Measurements from ENCODE around the gene DAO. TPM values are rescaled to one million over a fixed set of nuclear protein-coding genes. Genes with fewer than 3 reads are reported as not detected.
"Not testable (repeated sequence)": the region's sequence is repeated elsewhere in the genome, so short reads cannot be mapped to it uniquely, and the experiment has no call there.

Gene DAO
- total and polyA plus RNA-seq, 3 donors from 2014 or later = 0.46 to 0.81 (median 0.79) TPM

DNA sequence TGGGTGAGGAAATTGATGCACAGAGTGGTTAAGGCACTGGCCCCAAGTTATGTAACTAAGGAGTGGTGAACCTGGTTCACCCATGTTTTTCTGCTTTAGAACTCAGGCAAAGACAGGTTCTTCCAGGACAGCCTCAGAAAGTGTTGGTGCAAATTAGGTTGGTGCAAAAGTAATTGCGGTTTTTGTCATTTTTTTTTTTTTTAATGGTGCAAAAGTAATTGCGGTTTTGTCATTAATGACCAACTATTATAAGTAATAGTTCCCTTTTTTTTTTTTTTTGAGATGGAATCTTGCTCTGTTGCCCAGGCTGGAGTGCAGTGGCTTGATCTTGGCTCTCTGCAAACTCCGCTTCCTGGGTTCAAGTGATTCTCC, 17.3 kb upstream of the DAO start:
- TF ChIP-seq POLR2A (IDR thresholded peaks at IDR 0.05) = no peak
- no peak overlapping the region for H3K4me3 ChIP-seq
- peaks cover 8% of the 10 kb centered on the region for H3K4me1 ChIP-seq
- 87 to 90% methylated on average over 3 of the region's 3 CpGs for WGBS, 2 donors
- H3K36me3 ChIP-seq (ENCODE audit: low read depth, missing control alignments) = no peaks in the 10 kb centered on the region
- H3K27ac ChIP-seq = no peak overlapping the region
- H3K27me3 ChIP-seq = no peaks in the 10 kb centered on the region
- DNase-seq = no peak
- H3K9me3 ChIP-seq = no peaks in the 10 kb centered on the region
- intact Hi-C loops (cut with DNase I; ENCODE audit: low total_unique reads) = no loop called here

- 96 to 98% methylated on average over 4 of the region's 4 CpGs for WGBS, 2 donors
- intact Hi-C loops (cut with DNase I; ENCODE audit: low total_unique reads) = no loop called here
- Histone ChIP-seq H3K9me3 (no peaks in the 10 kb centered on the region), H3K4me1 (no peaks in the 10 kb centered on the region), H3K27me3 (no peaks in the 10 kb centered on the region), H3K4me3 (no peak overlapping the region), H3K27ac (no peak overlapping the region), H3K36me3 (ENCODE audit: low read depth, missing control alignments) (no peaks in the 10 kb centered on the region)
- no peak for TF ChIP-seq POLR2A (IDR thresholded peaks at IDR 0.05)
- TF ChIP-seq, protein P1, sequence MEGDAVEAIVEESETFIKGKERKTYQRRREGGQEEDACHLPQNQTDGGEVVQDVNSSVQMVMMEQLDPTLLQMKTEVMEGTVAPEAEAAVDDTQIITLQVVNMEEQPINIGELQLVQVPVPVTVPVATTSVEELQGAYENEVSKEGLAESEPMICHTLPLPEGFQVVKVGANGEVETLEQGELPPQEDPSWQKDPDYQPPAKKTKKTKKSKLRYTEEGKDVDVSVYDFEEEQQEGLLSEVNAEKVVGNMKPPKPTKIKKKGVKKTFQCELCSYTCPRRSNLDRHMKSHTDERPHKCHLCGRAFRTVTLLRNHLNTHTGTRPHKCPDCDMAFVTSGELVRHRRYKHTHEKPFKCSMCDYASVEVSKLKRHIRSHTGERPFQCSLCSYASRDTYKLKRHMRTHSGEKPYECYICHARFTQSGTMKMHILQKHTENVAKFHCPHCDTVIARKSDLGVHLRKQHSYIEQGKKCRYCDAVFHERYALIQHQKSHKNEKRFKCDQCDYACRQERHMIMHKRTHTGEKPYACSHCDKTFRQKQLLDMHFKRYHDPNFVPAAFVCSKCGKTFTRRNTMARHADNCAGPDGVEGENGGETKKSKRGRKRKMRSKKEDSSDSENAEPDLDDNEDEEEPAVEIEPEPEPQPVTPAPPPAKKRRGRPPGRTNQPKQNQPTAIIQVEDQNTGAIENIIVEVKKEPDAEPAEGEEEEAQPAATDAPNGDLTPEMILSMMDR (IDR thresholded peaks at IDR 0.05) = no peak
- no peak for DNase-seq
Measured at GRCh38 chr12:108865169-108865568, 14.7 kb upstream of the DAO start.

DNA sequence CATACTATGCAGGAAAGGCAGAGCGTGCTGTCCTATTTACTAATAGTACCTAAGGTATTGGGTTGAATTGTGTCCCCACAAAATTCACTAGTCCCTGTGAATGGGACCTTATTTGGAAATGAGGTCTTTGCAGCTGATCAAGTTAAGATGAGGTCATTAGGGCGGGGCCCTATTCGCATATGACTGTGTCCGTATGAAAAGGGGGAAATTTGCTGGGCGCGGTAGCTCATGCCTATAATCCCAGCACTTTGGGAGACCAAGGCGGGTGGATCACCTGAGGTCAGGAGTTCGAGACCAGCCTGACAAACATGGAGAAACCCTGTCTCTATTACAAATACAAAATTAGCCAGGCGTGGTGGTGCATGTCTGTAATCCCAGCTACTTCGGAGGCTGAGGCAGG, 13.8 kb upstream of the DAO start:
- WGBS, 2 donors = 92 to 93% methylated on average over 10 of the region's 10 CpGs
- DNase-seq; intact Hi-C loops (cut with DNase I; ENCODE audit: low total_unique reads): not testable (repeated sequence)

DNA sequence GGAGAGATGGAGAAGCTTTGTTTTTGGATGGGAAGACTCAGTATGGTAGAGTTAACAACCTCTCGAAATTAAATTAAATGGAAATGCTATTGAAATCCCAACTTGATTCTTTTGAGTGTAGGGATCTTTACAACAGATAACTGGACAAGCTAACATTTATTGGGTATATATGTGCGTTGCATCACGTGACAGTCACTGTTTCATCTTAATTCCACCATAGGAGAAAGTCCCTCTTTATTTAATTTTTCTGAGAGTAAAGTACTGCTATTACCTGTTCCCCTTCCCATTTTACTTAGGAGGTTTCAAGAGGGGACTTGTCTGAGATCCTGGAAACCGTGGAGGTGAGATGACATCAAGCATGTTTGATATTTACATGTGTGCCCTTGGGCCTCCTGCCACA, 11.1 kb upstream of the DAO start:
- H3K9me3 ChIP-seq = no peaks in the 10 kb centered on the region
- no peaks in the 10 kb centered on the region for H3K4me1 ChIP-seq
- 89 to 94% methylated on average over 4 of the region's 4 CpGs for WGBS, 2 donors
- H3K27ac ChIP-seq = no peak overlapping the region
- H3K36me3 ChIP-seq (ENCODE audit: low read depth, missing control alignments) = no peaks in the 10 kb centered on the region
- no peak for DNase-seq
- intact Hi-C loops (cut with DNase I; ENCODE audit: low total_unique reads) = no loop called here
- no peaks in the 10 kb centered on the region for H3K27me3 ChIP-seq
- TF ChIP-seq POLR2A (IDR thresholded peaks at IDR 0.05) = no peak
- TF ChIP-seq, protein P1 (IDR thresholded peaks at IDR 0.05) = no peak
- H3K4me3 ChIP-seq = no peak overlapping the region

More for the DNA sequence above, 13.8 kb upstream of the DAO start:
- H3K4me3 ChIP-seq; H3K36me3 ChIP-seq (ENCODE audit: low read depth, missing control alignments); H3K27me3 ChIP-seq; H3K9me3 ChIP-seq; H3K4me1 ChIP-seq; H3K27ac ChIP-seq: not testable (repeated sequence)

DNA sequence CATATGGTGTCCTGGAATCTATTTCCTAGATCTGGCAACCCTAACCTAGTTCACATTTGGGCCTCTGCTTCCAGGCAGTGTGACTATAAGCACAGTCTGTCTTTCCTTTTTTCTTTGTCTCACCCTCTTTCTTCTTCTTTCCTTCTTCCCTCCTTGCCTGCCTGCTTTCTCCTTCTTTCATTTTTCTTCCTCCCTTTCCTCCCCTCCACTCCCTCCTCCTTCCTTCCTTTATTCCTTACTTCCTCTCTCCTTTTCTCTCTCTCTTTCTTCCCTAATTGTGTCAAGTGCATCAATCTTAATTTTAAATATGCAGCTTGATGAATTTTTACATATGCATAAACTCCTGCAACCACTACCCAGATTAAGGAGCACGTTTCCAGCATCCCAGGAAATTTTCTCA, 4.6 kb upstream of the DAO start:
- Histone ChIP-seq H3K36me3 (ENCODE audit: low read depth, missing control alignments) (no peaks in the 10 kb centered on the region), H3K27ac (no peak overlapping the region), H3K27me3 (no peaks in the 10 kb centered on the region), H3K9me3 (no peaks in the 10 kb centered on the region), H3K4me1 (no peaks in the 10 kb centered on the region), H3K4me3 (no peak overlapping the region)
- TF ChIP-seq, protein P1 (IDR thresholded peaks at IDR 0.05) = no peak
- no peak for TF ChIP-seq POLR2A (IDR thresholded peaks at IDR 0.05)
- 38 to 74% methylated on average over 1 of the region's 1 CpG for WGBS, 2 donors
- intact Hi-C loops (cut with DNase I; ENCODE audit: low total_unique reads) = no loop called here
- no peak for DNase-seq

DNA sequence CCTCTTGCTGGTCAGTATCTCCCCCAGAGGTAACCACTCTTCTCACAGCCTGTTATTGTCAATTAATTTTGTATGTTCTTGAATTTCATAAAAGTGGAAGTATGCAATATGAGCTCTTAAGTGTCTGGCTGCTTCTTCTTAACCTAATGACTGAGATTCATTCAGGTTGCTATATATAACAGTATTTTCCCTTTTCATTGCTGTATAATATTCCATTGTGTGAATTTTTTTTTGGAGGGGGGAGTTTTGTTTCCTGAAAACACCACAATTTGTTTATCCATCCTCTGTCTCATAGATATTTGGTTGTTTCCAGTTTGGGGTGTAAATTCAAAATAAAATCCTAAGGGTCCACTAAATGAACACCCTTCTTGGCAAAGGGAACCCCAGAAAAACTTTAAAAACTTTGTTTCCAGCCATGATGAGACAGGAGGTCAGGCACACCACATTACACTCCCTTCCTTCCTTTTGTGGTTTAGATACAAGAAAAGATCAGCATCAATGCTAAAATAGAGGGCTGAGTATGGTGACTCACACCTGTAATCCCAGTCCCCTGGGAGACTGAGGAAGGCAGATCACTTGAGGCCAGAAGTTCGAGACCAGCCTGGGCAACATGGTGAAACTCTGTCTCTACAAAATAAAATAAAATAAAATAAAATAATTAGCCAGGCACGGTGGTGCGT, 4.1 kb upstream of the DAO start:
- no peak overlapping the region for H3K27ac ChIP-seq
- no peak overlapping the region for H3K4me3 ChIP-seq
- no peaks in the 10 kb centered on the region for H3K36me3 ChIP-seq (ENCODE audit: low read depth, missing control alignments)
- no peaks in the 10 kb centered on the region for H3K4me1 ChIP-seq
- 88 to 90% methylated on average over 3 of the region's 3 CpGs for WGBS, 2 donors
- TF ChIP-seq, protein P1 (IDR thresholded peaks at IDR 0.05) = no peak
- no peak for TF ChIP-seq POLR2A (IDR thresholded peaks at IDR 0.05)
- DNase-seq = no peak
- intact Hi-C loops (cut with DNase I; ENCODE audit: low total_unique reads) = no loop called here
- H3K27me3 ChIP-seq = no peaks in the 10 kb centered on the region
- no peaks in the 10 kb centered on the region for H3K9me3 ChIP-seq

Measured in testis (tissue), 3 donors.